GM19043 (cell line): ENCODE measurements around the gene TTLL11.

Source experiments
- ATAC-seq: cut with Tn5 transposase; IDR thresholded peaks from one replicate; pipeline ENCODE4 v1.9.1; 2021; ENCODE audit warnings: low read depth; ENCODE audit not compliant: unreplicated experiment

Gene TTLL11

GRCh38 chr9:121888438-121888775 is 204.7 kb downstream of the TTLL11 start:
- no peak for ATAC-seq

- ATAC-seq = no peak
Observed at GRCh38 chr9:121887553-121888437, 205.3 kb downstream of the TTLL11 start.

- no peak for ATAC-seq
Observed at GRCh38 chr9:121886759-121887485, 206.2 kb downstream of the TTLL11 start.

GRCh38 chr9:121885345-121885901 is 207.7 kb downstream of the TTLL11 start:
- no peak for ATAC-seq

GRCh38 chr9:121884057-121884541 is 209.0 kb downstream of the TTLL11 start:
- ATAC-seq = no peak

- ATAC-seq = no peak
Observed at GRCh38 chr9:121883281-121884056, 209.6 kb downstream of the TTLL11 start.

- no peak for ATAC-seq
Observed at GRCh38 chr9:121881920-121882500, 211.1 kb downstream of the TTLL11 start.

- no peak for ATAC-seq
Observed at GRCh38 chr9:121880343-121880898, 212.7 kb downstream of the TTLL11 start.

- ATAC-seq = no peak
Observed at GRCh38 chr9:121878271-121878822, 214.8 kb downstream of the TTLL11 start.

GRCh38 chr9:121876658-121877271 is 216.3 kb downstream of the TTLL11 start:
- ATAC-seq = no peak

GRCh38 chr9:121876255-121876654 is 216.9 kb downstream of the TTLL11 start:
- ATAC-seq = no peak

- ATAC-seq = no peak
Observed at GRCh38 chr9:121874524-121874923, 218.6 kb downstream of the TTLL11 start.

GRCh38 chr9:121871431-121872025 is 221.6 kb downstream of the TTLL11 start:
- ATAC-seq = no peak

- ATAC-seq = no peak
Observed at GRCh38 chr9:121870271-121870670, 222.8 kb downstream of the TTLL11 start.

GRCh38 chr9:121868626-121869025 is 224.5 kb downstream of the TTLL11 start:
- ATAC-seq = no peak

GRCh38 chr9:121866927-121867326 is 226.2 kb downstream of the TTLL11 start:
- ATAC-seq = no peak

- ATAC-seq = no peak
Observed at GRCh38 chr9:121865884-121866283, 227.2 kb downstream of the TTLL11 start.

GRCh38 chr9:121865060-121865459 is 228.0 kb downstream of the TTLL11 start:
- no peak for ATAC-seq

- ATAC-seq = no peak
Observed at GRCh38 chr9:121863955-121864354, 229.2 kb downstream of the TTLL11 start.
